Germinal center (tissue), 1 donor: ENCODE data around the gene NEUROD2.

Source experiments
- DNase-seq: peaks from one replicate; pipeline ENCODE4 v3.0.0; 2012; ENCODE audit warnings: mixed read lengths, low spot score

The NEUROD2 gene

GRCh38 chr17:39634384-39634871 is 26.7 kb upstream of the NEUROD2 start:
- DNase-seq, result peak; percentile 49

- no peak for DNase-seq
These were observed 26.0 kb upstream of the NEUROD2 start for GRCh38 chr17:39633570-39634183.

- DNase-seq, result no peak
These were observed 24.6 kb upstream of the NEUROD2 start for GRCh38 chr17:39632153-39632941.

GRCh38 chr17:39631403-39631802 is 23.7 kb upstream of the NEUROD2 start:
- DNase-seq, result no peak

DNA sequence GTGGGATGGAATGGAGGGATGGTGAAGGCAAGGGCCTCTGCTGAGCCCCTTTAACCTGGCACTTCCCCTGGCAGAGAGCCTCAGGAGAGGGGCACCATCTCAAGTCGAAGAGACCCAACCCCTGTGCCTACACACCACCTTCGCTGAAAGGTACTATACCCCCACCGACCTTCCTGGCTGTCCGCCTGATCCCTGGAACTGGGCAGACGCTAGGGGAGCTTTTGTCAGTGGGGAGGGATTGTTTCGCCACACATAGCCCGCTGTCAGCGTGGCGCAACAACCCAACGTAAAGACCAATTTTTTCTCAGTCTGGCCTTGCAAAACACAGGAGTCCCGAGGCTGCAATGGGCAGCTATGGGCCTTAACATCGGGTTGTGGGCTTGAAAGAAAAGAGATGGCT is 22.2 kb upstream of the NEUROD2 start:
- DNase-seq, result no peak

- no peak for DNase-seq
These were observed 21.8 kb upstream of the NEUROD2 start for GRCh38 chr17:39629494-39629880.

DNA sequence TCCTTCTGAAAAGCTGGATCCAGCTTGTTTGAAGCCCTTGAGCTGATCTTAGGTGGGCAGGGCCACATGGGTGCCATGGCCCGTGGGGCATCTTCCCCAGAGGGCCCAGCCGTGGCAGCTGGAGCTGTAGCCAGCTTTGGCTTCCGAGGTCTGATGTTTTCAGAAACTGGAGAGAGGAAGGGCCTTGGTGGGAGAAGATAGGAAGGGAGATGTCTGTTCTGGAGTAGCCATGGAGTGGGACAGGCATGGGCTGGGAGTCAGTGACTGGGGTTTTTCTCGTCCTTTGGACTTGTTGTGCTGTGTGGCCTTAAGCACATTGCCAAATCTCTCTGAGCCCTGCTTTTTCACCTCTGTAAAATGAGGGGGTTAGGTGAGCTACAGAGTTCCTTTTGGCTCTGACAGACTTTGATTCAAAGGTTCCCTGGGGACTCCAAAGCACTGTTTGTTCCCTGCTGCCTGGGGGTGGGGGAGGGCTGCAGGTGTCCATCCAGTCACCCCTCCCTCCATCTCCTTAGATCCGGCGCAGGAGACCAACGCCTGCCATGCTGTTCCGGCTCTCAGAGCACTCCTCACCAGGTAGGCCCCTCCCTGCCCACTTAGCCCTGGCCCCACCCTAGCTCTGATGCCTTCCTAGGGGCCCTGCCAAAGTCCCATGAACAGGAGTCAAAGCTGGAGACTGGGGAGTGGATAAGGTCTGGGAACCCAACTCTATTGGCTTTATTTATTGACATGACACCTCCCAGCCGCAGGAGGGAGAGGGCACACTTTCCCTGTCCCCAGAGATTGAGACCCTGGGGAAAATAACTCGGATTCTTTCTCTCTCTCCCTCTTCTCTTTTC is 21.2 kb upstream of the NEUROD2 start:
- no peak for DNase-seq

DNA sequence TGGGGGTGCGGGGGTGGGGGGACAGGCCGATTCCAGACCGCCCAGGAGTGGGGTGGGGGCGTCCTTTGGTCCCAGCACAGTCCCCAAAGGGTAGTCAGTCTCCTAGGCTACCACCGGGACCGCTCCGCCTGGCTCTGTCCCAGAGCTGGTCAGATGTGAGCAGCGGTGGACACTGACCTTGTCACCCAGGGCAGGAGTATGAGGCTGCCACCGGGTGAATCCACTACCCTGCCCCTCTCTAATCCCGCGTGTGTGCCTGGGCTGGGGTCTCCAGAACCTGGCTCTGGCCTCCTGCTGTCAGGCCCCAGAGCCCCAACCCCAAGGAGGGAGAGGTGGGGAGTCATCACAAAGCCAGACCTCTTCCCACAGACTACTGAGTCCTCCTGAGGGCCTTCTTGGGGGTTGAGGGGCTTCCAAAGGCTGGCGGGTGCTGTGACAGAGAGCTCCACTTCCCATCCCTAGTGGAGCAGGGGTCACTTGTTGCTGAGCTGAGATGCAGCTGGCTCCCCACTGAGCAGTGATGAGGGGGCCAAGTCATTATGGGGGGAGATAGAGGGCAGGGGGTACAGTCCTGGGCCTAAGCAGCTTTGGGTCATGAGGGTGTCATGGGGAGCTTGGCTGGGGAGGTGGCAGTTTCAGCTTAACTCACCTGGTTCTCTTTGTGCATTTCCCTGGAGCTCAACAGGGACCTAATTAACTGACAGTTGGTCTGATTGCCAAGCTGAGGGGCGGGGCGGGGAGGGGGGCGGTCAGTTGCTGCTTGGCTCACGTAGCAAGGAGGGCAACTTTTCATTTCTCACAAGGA is 20.2 kb upstream of the NEUROD2 start:
- DNase-seq, result no peak

DNA sequence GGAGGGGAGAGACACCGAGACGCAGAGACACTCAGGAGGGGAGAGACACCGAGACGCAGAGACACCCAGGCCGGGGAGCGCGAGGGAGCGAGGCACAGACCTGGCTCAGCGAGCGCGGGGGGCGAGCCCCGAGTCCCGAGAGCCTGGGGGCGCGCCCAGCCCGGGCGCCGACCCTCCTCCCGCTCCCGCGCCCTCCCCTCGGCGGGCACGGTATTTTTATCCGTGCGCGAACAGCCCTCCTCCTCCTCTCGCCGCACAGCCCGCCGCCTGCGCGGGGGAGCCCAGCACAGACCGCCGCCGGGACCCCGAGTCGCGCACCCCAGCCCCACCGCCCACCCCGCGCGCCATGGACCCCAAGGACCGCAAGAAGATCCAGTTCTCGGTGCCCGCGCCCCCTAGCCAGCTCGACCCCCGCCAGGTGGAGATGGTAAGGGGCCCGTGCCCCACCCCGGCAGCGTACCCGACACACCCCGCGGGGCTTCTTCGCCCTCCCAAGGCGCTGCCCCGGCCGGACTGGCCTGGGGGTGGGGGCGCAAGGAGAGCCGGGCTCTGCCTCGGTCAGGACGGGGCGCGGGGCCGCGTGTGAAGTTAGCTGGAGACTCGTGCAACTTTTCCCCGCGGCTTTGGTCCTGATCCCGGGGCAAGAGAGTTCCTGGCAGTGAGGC is 19.5 kb upstream of the NEUROD2 start:
- DNase-seq, result no peak

GRCh38 chr17:39626171-39627046 is 18.7 kb upstream of the NEUROD2 start, which contains the start of gene PPP1R1B:
PPP1R1B (plus strand) TSS chr17:39626952; CDS start chr17:39627393, 441 bp downstream.
- DNase-seq, result no peak

GRCh38 chr17:39625198-39625785 is 17.6 kb upstream of the NEUROD2 start:
- DNase-seq, result no peak

GRCh38 chr17:39624313-39624712 is 16.6 kb upstream of the NEUROD2 start:
- DNase-seq, result no peak

DNA sequence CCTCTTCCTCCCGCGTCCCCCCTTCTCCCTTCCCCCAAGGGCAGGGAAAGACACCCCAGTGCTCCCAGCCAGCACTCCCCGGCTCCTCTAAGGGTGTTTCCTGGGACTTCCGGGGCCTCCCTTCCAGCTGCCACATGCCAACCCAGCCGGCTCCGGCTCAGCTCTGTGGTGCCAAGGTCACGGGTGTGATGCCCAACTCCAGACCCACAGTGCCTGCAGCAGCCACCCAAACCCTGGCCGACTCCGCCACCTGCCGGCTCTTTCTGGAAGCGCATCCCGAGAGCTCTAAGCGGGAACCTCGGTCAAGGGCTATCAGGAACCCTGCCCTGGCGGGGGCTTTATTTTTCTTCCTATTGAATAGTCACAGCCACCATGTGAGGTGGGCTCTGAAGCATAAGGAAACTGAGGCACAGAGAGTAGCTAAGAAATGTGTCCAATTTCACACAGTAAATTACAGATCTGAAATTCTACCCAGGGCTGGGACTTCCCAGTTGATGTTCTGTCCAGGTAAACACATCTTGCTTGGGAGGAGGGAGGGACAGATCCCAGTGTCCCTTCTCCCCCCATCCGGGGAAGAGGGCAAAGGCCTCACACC is 15.7 kb upstream of the NEUROD2 start:
- peak; percentile 87 for DNase-seq

GRCh38 chr17:39622380-39623006 is 14.8 kb upstream of the NEUROD2 start:
- no peak for DNase-seq

- DNase-seq, result peak; percentile 87
These were observed 14.0 kb upstream of the NEUROD2 start for GRCh38 chr17:39621523-39622379.

- DNase-seq, result no peak
These were observed 12.0 kb upstream of the NEUROD2 start for GRCh38 chr17:39619786-39620101.

DNA sequence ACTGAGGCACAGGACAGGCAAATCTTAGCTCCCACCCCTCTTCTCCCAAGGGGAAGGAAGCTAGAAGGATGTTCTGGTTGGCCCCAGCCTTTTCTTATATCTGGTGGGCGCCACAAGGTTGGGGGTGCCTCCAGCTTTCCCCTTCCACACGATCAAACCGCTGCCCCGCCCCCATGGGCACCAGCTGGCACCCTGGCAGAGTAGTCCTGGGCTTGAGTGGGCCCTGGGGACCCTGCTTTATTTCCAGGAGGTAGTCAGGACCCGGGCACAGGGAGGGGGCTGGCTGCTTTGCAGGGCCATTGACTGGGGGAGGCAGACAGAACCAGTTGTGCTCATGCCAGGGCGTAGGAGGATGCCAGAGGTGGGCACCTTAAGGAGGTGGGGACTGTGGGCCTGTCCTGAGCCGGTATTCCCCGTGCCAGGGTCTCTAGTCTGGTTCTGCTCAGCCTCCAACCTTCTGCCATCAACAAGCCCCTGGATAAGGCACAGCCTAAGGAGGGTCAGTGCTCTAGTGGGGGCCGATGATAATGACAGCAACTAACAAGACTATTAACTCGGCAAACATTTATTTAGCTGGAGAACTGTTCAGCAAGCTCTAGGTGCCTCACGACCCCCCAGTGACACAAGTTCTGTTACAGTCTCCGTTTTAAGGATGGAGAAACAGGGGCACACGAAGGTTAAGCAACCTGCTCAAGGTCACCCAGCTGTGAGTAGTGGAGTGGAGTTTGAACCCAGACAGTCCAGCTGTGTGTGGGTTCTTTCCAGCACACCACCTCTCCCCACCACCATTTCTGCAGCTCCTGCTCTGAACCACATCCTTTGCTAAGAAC is 11.5 kb upstream of the NEUROD2 start:
- DNase-seq, result no peak
